ENCODE data around the gene CHST4.

- TF ChIP-seq CTCF (IDR thresholded peaks at IDR 0.05) (no peak), POLR2A (IDR thresholded peaks at IDR 0.05) (no peak)
Measured at GRCh38 chr16:71498031-71498430, 28.2 kb upstream of the CHST4 start.
